H1 (cell line): ENCODE measurements around the gene TEX2. TPM values are rescaled to one million over a fixed set of nuclear protein-coding genes. Genes with fewer than 3 reads are reported as not detected.

Experiments
- CTCF ChIA-PET: fragments of 300-600 bp; sonication (Branson Sonifier 250); formaldehyde crosslinking; loops from one replicate; lab custom pipeline; 2021; ENCODE audit not compliant: partially characterized antibody; lab: Charles Lee
- POLR2A ChIA-PET: fragments of 300-600 bp; sonication (Branson Sonifier 250); formaldehyde crosslinking; loops from one replicate; lab custom pipeline; 2021; ENCODE audit warnings: inconsistent platforms; ENCODE audit not compliant: partially characterized antibody; lab: Charles Lee
- DNase-seq, 2 experiments: peaks; one replicate each; pipeline versions ENCODE4 v3.0.0 to v3.0.0-alpha.2; 2010 to 2022; ENCODE audit warnings: low spot score in 2 of 2, low read depth in 1 of 2, mixed read lengths in 1 of 2
- FAIRE-seq: peaks from 2 replicates; lab custom pipeline; 2011; peaks lifted over from hg19 to GRCh38; lab: Jason Lieb, UNC
- H2AFZ ChIP-seq: 2 replicates; pipeline ENCODE4 v1.8.1; 2012; ENCODE audit warnings: low read length, inconsistent platforms
- H2AK5ac ChIP-seq: 2 replicates; pipeline ENCODE4 v1.6.1; 2013; ENCODE audit warnings: low read depth, low read length
- H2BK120ac ChIP-seq: replicated peaks from 2 replicates; pipeline ENCODE3; 2013; ENCODE audit warnings: low read depth, low read length, inconsistent platforms
- H2BK12ac ChIP-seq: 2 replicates; pipeline ENCODE4 v1.6.1; 2013; ENCODE audit warnings: low read depth, low read length
- H2BK15ac ChIP-seq: 2 replicates; pipeline ENCODE4 v1.6.1; 2013; ENCODE audit warnings: low read length
- H2BK20ac ChIP-seq: 2 replicates; pipeline ENCODE4 v1.6.1; 2013; ENCODE audit warnings: low read length
- H2BK5ac ChIP-seq: 2 replicates; pipeline ENCODE4 v1.6.1; 2013; ENCODE audit warnings: low read depth, low read length
- H3K14ac ChIP-seq: 2 replicates; pipeline ENCODE4 v1.6.1; 2013; ENCODE audit warnings: inconsistent platforms; ENCODE audit not compliant: insufficient read length
- H3K18ac ChIP-seq: 2 replicates; pipeline ENCODE4 v1.6.1; 2013; ENCODE audit warnings: low read length; ENCODE audit errors: extremely low read depth
- H3K23ac ChIP-seq: 2 replicates; pipeline ENCODE4 v1.6.1; 2013; ENCODE audit warnings: inconsistent platforms; ENCODE audit not compliant: insufficient read length
- H3K23me2 ChIP-seq: 2 replicates; pipeline ENCODE4 v1.6.1; 2013; ENCODE audit warnings: low read depth, low read length
- H3K27ac ChIP-seq: 2 replicates; pipeline ENCODE4 v1.6.1; 2011; ENCODE audit warnings: low read depth, low read length, inconsistent platforms
- H3K27me3 ChIP-seq, 4 experiments: replicated peaks in 1 of 4; 1 replicate in 1 of 4; 2 replicates in 3 of 4; pipeline versions ENCODE4 v1.6.1 to v1.8.1; 2011 to 2013; ENCODE audit warnings: low read length in 3 of 4, mild to moderate bottlenecking in 3 of 4, inconsistent platforms in 2 of 4, mixed read lengths in 2 of 4, moderate library complexity in 1 of 4; ENCODE audit not compliant: control insufficient read depth in 3 of 4, insufficient read depth in 3 of 4; ENCODE audit errors: extremely low read depth in 1 of 4
- H3K36me3 ChIP-seq, 4 experiments: 2 replicates each; pipeline versions ENCODE4 v1.6.1 to v1.8.1; 2011 to 2013; ENCODE audit warnings: mild to moderate bottlenecking in 4 of 4, low read length in 3 of 4, moderate library complexity in 2 of 4, control low read depth in 1 of 4, inconsistent platforms in 1 of 4; ENCODE audit not compliant: insufficient read depth in 4 of 4, control insufficient read depth in 2 of 4
- H3K4ac ChIP-seq: replicated peaks from 2 replicates; pipeline ENCODE3; 2013; ENCODE audit warnings: low read length, low read depth, mixed read lengths, inconsistent platforms; ENCODE audit not compliant: insufficient read length
- H3K4me1 ChIP-seq, 4 experiments: replicated peaks in 1 of 4; 1 replicate in 1 of 4; 2 replicates in 3 of 4; pipeline versions ENCODE4 v1.6.1 to v1.8.1; 2011 to 2013; ENCODE audit warnings: low read length in 3 of 4, inconsistent platforms in 2 of 4, mixed read lengths in 1 of 4; ENCODE audit not compliant: insufficient read depth in 4 of 4, control insufficient read depth in 3 of 4
- H3K4me2 ChIP-seq, 2 experiments: 2 replicates each; pipeline versions ENCODE4 v1.6.1 to v1.8.1; 2011 to 2013; ENCODE audit warnings: low read depth in 2 of 2, low read length in 2 of 2, control low read depth in 1 of 2, inconsistent platforms in 1 of 2, mild to moderate bottlenecking in 1 of 2; ENCODE audit not compliant: insufficient read depth in 1 of 2
- H3K4me3 ChIP-seq, 4 experiments: fragments of 200-600, 300-600 bp in 1 of 4; sonication (generic), shearing (Covaris generic), sonication (Bioruptor Twin) in 1 of 4; 2 replicates each; pipeline versions ENCODE4 v1.5.1 to v1.8.1; 2011 to 2016; ENCODE audit warnings: low read length in 4 of 4, low read depth in 3 of 4, control low read depth in 2 of 4, inconsistent platforms in 2 of 4, mild to moderate bottlenecking in 2 of 4, mixed read lengths in 1 of 4, moderate library complexity in 1 of 4; ENCODE audit not compliant: insufficient read depth in 2 of 4; ENCODE audit errors: extremely low read depth in 1 of 4
- H3K56ac ChIP-seq: replicated peaks from 2 replicates; pipeline ENCODE3; 2013; ENCODE audit warnings: low read depth, mild to moderate bottlenecking, mixed read lengths, low read length, inconsistent platforms; ENCODE audit not compliant: insufficient read length
- H3K79me1 ChIP-seq: 2 replicates; pipeline ENCODE4 v1.6.1; 2013; ENCODE audit warnings: low read depth, low read length, control low read depth
- H3K79me2 ChIP-seq, 2 experiments: 2 replicates each; pipeline versions ENCODE4 v1.6.1 to v1.8.1; 2012 to 2013; ENCODE audit warnings: low read length in 2 of 2, mild to moderate bottlenecking in 2 of 2, inconsistent platforms in 1 of 2; ENCODE audit not compliant: insufficient read depth in 2 of 2, control insufficient read depth in 1 of 2
- H3K9ac ChIP-seq, 4 experiments: replicated peaks in 1 of 4; 1 replicate in 1 of 4; 2 replicates in 3 of 4; pipeline versions ENCODE4 v1.6.1 to v1.8.1; 2011 to 2013; ENCODE audit warnings: low read depth in 3 of 4, low read length in 3 of 4, control low read depth in 2 of 4, mild to moderate bottlenecking in 2 of 4, moderate library complexity in 2 of 4, inconsistent platforms in 1 of 4; ENCODE audit errors: extremely low read depth in 1 of 4
- H3K9me3 ChIP-seq, 2 experiments: 2 replicates each; pipeline versions ENCODE4 v1.6.1 to v1.8.1; 2012 to 2013; ENCODE audit warnings: mild to moderate bottlenecking in 2 of 2, moderate library complexity in 2 of 2, control low read depth in 1 of 2, inconsistent platforms in 1 of 2, low read depth in 1 of 2, low read length in 1 of 2, mixed read lengths in 1 of 2; ENCODE audit not compliant: insufficient read depth in 2 of 2
- H4K20me1 ChIP-seq, 2 experiments: replicated peaks in 1 of 2; 2 replicates each; pipeline versions ENCODE3 to v1.8.1; 2011 to 2013; ENCODE audit warnings: inconsistent platforms in 2 of 2, low read length in 2 of 2, mild to moderate bottlenecking in 1 of 2; ENCODE audit not compliant: insufficient read depth in 2 of 2, control insufficient read depth in 1 of 2
- H4K5ac ChIP-seq: 2 replicates; pipeline ENCODE4 v1.6.1; 2013; ENCODE audit warnings: low read length, low read depth, mixed read lengths, inconsistent platforms; ENCODE audit not compliant: insufficient read length
- H4K8ac ChIP-seq: 2 replicates; pipeline ENCODE4 v1.8.0; 2013; ENCODE audit warnings: mild to moderate bottlenecking, moderate library complexity, low read length, inconsistent platforms; ENCODE audit not compliant: insufficient read depth; ENCODE audit errors: extremely low read depth
- H4K91ac ChIP-seq: replicated peaks from 2 replicates; pipeline ENCODE3; 2013; ENCODE audit warnings: low read length, mixed read lengths, inconsistent platforms; ENCODE audit not compliant: insufficient read length
- BACH1 ChIP-seq: IDR thresholded peaks from 2 replicates; pipeline ENCODE4 v1.6.1; 2012; ENCODE audit warnings: low read length, improper control_type of control experiment
- CBX8 ChIP-seq: fragments of 300-800, 300-1000 bp; sonication (generic); IDR thresholded peaks from 2 replicates; pipeline ENCODE4 v1.7.1; 2016; ENCODE audit warnings: low read depth, low read length, borderline replicate concordance
- CHD1 ChIP-seq: IDR thresholded peaks from 2 replicates; pipeline ENCODE4 v1.6.1; 2012; ENCODE audit warnings: low read depth, low read length, improper control_type of control experiment
- CHD2 ChIP-seq: IDR thresholded peaks from 2 replicates; pipeline ENCODE4 v1.6.1; 2012; ENCODE audit warnings: low read length, improper control_type of control experiment
- GABPA ChIP-seq: IDR thresholded peaks from 2 replicates; pipeline ENCODE4 v1.6.1; 2011; ENCODE audit warnings: mild to moderate bottlenecking, low read length, moderate library complexity, borderline replicate concordance; ENCODE audit not compliant: insufficient read depth
- HDAC6 ChIP-seq: IDR thresholded peaks from one replicate; pipeline ENCODE4 v1.7.1; 2012; ENCODE audit warnings: low read depth, mild to moderate bottlenecking, inconsistent platforms, low read length, moderate library complexity
- NRF1 ChIP-seq: IDR thresholded peaks from 2 replicates; pipeline ENCODE4 v1.6.1; 2011; ENCODE audit warnings: mild to moderate bottlenecking, low read depth, low read length, improper control_type of control experiment
- POLR2AphosphoS5 ChIP-seq: IDR thresholded peaks from 2 replicates; pipeline ENCODE4 v1.6.1; 2011; ENCODE audit warnings: low read depth, low read length
- RAD21 ChIP-seq, 2 experiments: IDR thresholded peaks in 1 of 2; conservative IDR thresholded peaks in 1 of 2; 2 replicates each; pipeline ENCODE4 v1.6.1; 2011; ENCODE audit warnings: low read depth in 2 of 2, low read length in 2 of 2, improper control_type of control experiment in 1 of 2, inconsistent platforms in 1 of 2, mild to moderate bottlenecking in 1 of 2, moderate library complexity in 1 of 2
- RFX5 ChIP-seq: IDR thresholded peaks from 2 replicates; pipeline ENCODE4 v1.6.1; 2011; ENCODE audit warnings: low read depth, low read length, improper control_type of control experiment, borderline replicate concordance
- TAF7 ChIP-seq: optimal IDR thresholded peaks from 2 replicates; pipeline ENCODE3; 2011; ENCODE audit warnings: low read depth, mild to moderate bottlenecking, inconsistent platforms, low read length, moderate library complexity, borderline replicate concordance
- WGBS, 2 experiments: shearing (Covaris generic) in 1 of 2; methylation state at CpG; one replicate each; pipeline versions ENCODE4 v1.1.6 to v1.1.7; 2013 to 2015; ENCODE audit warnings: low lambda C conversion rate in 2 of 2, mixed read lengths in 2 of 2, inconsistent platforms in 1 of 2, low coverage in 1 of 2, missing lambda C conversion rate in 1 of 2; ENCODE audit not compliant: insufficient replicate concordance in 2 of 2, insufficient coverage in 1 of 2, insufficient read length in 1 of 2; ENCODE audit errors: extremely low coverage in 1 of 2, missing lambda C conversion rate in 1 of 2; 5-methylcytosine and 5-hydroxymethylcytosine counted together
- polyA plus RNA-seq, 7 experiments: library from polyadenylated mRNA; depleted of rRNA in 3 of 7; stranded (reverse) in 5 of 7; unstranded in 2 of 7; fragments of >200 nt in 5 of 7; fragments of 200-250 nt in 2 of 7; gene quantifications; 1 replicate in 5 of 7; 2 replicates in 1 of 7; 4 replicates in 1 of 7; pipeline versions ENCODE4 v1.2.1 to v1.2.3, GENCODE V29; 2011 to 2013; ENCODE audit warnings: missing spikeins in 2 of 7, mixed read lengths in 2 of 7
- total RNA-seq: library from RNA; stranded (reverse); fragmentation: NEBNext Ultra II Directional; extraction: Animal tissue kit (Norgen Biotek cat#: 25700); gene quantifications from 2 replicates; pipeline ENCODE4 v1.2.1, GENCODE V29; 2021
- TF ChIP-seq, protein P1 (sequence below): IDR thresholded peaks from 2 replicates; pipeline ENCODE4 v1.6.1; 2012; ENCODE audit warnings: inconsistent platforms

Gene TEX2
- total and polyA plus RNA-seq, 2 of the 8 experiments (the other 6 are each of a cell fraction or from before 2014, with no cell fraction given), result 6.1 to 15.6 TPM

DNA sequence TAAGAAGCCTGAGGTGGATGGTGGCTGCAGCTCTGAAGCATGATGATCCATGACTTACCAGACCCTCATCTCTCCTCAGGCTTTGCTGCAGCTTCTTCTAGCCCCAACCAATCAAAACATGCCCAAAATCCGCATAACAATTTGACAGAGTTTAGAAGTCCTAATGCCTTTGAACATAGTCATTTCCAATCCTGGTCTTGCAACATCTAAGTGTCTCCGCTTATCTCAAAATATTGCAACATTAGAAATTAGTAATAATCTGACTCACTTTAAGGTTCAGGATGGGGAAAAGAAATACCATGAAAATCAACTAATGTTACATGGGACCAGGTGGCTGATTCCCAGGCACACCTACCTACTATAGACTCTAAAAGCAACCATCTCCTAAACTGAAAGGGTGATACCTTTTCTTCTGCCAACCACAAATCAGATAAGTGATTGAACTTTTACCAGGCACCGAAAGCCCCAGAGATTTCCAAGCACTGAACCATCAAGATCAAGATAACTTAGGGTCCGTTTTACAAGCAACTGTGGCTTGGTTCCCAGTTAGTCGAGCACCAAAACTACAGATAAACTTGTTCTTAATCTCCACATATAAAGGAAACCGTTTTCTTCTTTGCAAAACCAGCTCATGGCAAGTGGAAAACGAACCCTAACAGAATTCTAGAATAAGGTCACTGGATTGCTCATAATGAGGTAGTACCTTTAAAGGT is 147.1 kb downstream of the TEX2 start:
- DNase-seq (no peak), FAIRE-seq (no peak)
- Histone ChIP-seq H3K79me1 (no peaks in the 10 kb centered on the region), H4K20me1 (no peaks in the 10 kb centered on the region), H3K9ac (no peak overlapping the region), H3K18ac (no peak overlapping the region), H3K4me3 (no peak overlapping the region), H2BK120ac (no peak overlapping the region), H4K8ac (no peak overlapping the region), H4K5ac (no peak overlapping the region), H2BK12ac (no peak overlapping the region), H3K56ac (no peak overlapping the region), H3K14ac (no peak overlapping the region), H3K23me2 (no peaks in the 10 kb centered on the region), H2AFZ (no peak overlapping the region), H3K23ac (no peak overlapping the region), H2BK5ac (no peak overlapping the region), H3K4ac (no peak overlapping the region), H3K4me2 (no peak overlapping the region), H3K79me2 (no peaks in the 10 kb centered on the region), H3K27me3 (no peaks in the 10 kb centered on the region), H3K36me3 (no peaks in the 10 kb centered on the region), H3K27ac (no peak overlapping the region), H2AK5ac (no peak overlapping the region), H2BK15ac (no peak overlapping the region), H3K4me1 (no peaks in the 10 kb centered on the region), H4K91ac (no peak overlapping the region), H2BK20ac (no peak overlapping the region), H3K9me3 (no peaks in the 10 kb centered on the region)
- CTCF ChIA-PET, result interaction anchor here (1.5 to 2.5 kb wide), 3 partner anchors 18 to 165 kb away, joined by 4 to 19 read pairs (median 7); no protein-coding TSS in a partner anchor
- 88% methylated on average over 7 of the region's 7 CpGs; no CpG with 5 or more reads in 1 of the 2 experiments for WGBS, 2 experiments
- TF ChIP-seq RAD21 (IDR thresholded peaks at IDR 0.05 in 1 of 2, conservative IDR thresholded peaks at IDR 0.05 in 1 of 2; ENCODE audit: low read depth in 2 of 2, low read length in 2 of 2), result no peak
- no peak for TF ChIP-seq GABPA
- TF ChIP-seq CHD2, result no peak
- TF ChIP-seq BACH1, result no peak
- TF ChIP-seq NRF1, result no peak
- no peak for TF ChIP-seq TAF7
- TF ChIP-seq CHD1, result no peak
- no peak for TF ChIP-seq HDAC6
- TF ChIP-seq RFX5, result no peak
- no peak for TF ChIP-seq CBX8
- TF ChIP-seq, protein P1, sequence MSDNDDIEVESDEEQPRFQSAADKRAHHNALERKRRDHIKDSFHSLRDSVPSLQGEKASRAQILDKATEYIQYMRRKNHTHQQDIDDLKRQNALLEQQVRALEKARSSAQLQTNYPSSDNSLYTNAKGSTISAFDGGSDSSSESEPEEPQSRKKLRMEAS, result no peak
- no peak for TF ChIP-seq POLR2AphosphoS5
- POLR2A ChIA-PET, result interaction anchor here (0.7 to 2.2 kb wide), 4 partner anchors 9 to 32 kb away, joined by 3 to 7 read pairs (median 3); partner anchors contain the start of gene ERN1
